Loucy (cell line): ENCODE data around the gene NHS.

Source experiments
- H2AFZ ChIP-seq: fragments of 200-600 bp; sonication (generic); 2 replicates; pipeline ENCODE4 v1.6.0; 2016; ENCODE audit warnings: antibody characterized with exemption, mild to moderate bottlenecking, low read length, moderate library complexity
- H3F3A ChIP-seq: fragments of 200-600 bp; 2 replicates; pipeline ENCODE4 v1.6.0; 2016; ENCODE audit warnings: antibody characterized with exemption, low read depth, mild to moderate bottlenecking
- H3K27me3 ChIP-seq: fragments of 200-600 bp; sonication (generic); 2 replicates; pipeline ENCODE4 v1.6.1; 2014; ENCODE audit warnings: low read length, mild to moderate bottlenecking; ENCODE audit not compliant: insufficient read depth, poor library complexity, severe bottlenecking
- H3K36me3 ChIP-seq: fragments of 200-600 bp; sonication (generic); 2 replicates; pipeline ENCODE4 v1.6.1; 2016; ENCODE audit warnings: low read length; ENCODE audit not compliant: insufficient read depth
- H3K4me1 ChIP-seq: fragments of 200-600 bp; sonication (generic); 2 replicates; pipeline ENCODE4 v1.5.1; 2014; ENCODE audit warnings: low read length, mild to moderate bottlenecking; ENCODE audit not compliant: insufficient read depth, poor library complexity, severe bottlenecking
- H3K4me2 ChIP-seq: fragments of 200-600 bp; sonication (generic); 2 replicates; pipeline ENCODE4 v1.6.0; 2014; ENCODE audit warnings: antibody characterized with exemption, low read length, low read depth, mild to moderate bottlenecking; ENCODE audit not compliant: poor library complexity, severe bottlenecking
- H3K4me3 ChIP-seq: fragments of 200-600 bp; sonication (generic); 2 replicates; pipeline ENCODE4 v1.5.1; 2014; ENCODE audit warnings: low read length, mild to moderate bottlenecking, mixed read lengths; ENCODE audit not compliant: poor library complexity, severe bottlenecking
- H3K79me2 ChIP-seq: fragments of 200-600 bp; sonication (generic); 2 replicates; pipeline ENCODE4 v1.6.1; 2014; ENCODE audit warnings: low read length; ENCODE audit not compliant: insufficient read depth
- H3K9ac ChIP-seq: fragments of 200-600 bp; sonication (generic); 2 replicates; pipeline ENCODE4 v1.6.0; 2014; ENCODE audit warnings: mild to moderate bottlenecking, low read depth, low read length, moderate library complexity; ENCODE audit not compliant: poor library complexity, severe bottlenecking
- H3K9me2 ChIP-seq: fragments of 200-600 bp; sonication (generic); replicated peaks from 2 replicates; pipeline ENCODE4 v1.6.1; 2016; ENCODE audit warnings: low read depth, low read length, mixed read lengths
- H3K9me3 ChIP-seq: fragments of 200-600 bp; sonication (generic); 2 replicates; pipeline ENCODE4 v1.6.1; 2014; ENCODE audit warnings: mild to moderate bottlenecking, antibody characterized with exemption, low read length, low read depth; ENCODE audit not compliant: insufficient read depth
- H4K20me1 ChIP-seq: fragments of 200-600 bp; sonication (generic); 2 replicates; pipeline ENCODE4 v1.6.0; 2014; ENCODE audit warnings: antibody characterized with exemption, low read length, mild to moderate bottlenecking; ENCODE audit not compliant: insufficient read depth, poor library complexity, severe bottlenecking
- EZH2phosphoT487 ChIP-seq: fragments of 200-600 bp; IDR thresholded peaks from 2 replicates; pipeline ENCODE4 v1.6.1; 2018; ENCODE audit warnings: antibody characterized with exemption, mild to moderate bottlenecking, moderate library complexity, borderline replicate concordance
- TF ChIP-seq, protein P1 (sequence below): fragments of 200-600 bp; sonication (generic); conservative IDR thresholded peaks from 2 replicates; pipeline ENCODE4 v1.5.1; 2014; ENCODE audit warnings: mild to moderate bottlenecking, antibody characterized with exemption, low read length

NHS gene

DNA sequence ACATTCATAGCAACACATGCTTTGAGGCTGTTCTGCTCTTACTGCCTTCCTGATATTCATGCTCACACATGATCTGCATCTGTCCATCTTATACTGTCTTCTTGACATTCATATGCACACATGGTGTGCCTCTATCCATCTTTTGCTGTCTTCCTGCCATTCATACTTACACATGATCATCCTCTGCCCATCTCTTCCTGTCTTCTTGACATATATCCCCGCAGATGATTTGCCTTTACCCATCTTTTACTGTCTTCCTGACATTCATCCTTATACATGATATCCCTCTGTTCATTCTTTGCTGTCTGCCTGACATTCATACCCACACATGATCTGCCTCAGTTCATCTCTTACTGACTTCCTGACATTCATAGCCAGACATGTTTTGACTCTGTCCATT lies 399.1 kb downstream of the NHS start:
- no peaks in the 10 kb centered on the region for H3K9me2 ChIP-seq
- no peaks in the 10 kb centered on the region for H3K4me1 ChIP-seq
- no peaks in the 10 kb centered on the region for H3K36me3 ChIP-seq
- H3K4me3 ChIP-seq = no peak overlapping the region
- no peak overlapping the region for H2AFZ ChIP-seq
- no peak overlapping the region for H3K4me2 ChIP-seq
- H3K9ac ChIP-seq = no peak overlapping the region
- TF ChIP-seq EZH2phosphoT487 = no peak
- TF ChIP-seq, protein P1, sequence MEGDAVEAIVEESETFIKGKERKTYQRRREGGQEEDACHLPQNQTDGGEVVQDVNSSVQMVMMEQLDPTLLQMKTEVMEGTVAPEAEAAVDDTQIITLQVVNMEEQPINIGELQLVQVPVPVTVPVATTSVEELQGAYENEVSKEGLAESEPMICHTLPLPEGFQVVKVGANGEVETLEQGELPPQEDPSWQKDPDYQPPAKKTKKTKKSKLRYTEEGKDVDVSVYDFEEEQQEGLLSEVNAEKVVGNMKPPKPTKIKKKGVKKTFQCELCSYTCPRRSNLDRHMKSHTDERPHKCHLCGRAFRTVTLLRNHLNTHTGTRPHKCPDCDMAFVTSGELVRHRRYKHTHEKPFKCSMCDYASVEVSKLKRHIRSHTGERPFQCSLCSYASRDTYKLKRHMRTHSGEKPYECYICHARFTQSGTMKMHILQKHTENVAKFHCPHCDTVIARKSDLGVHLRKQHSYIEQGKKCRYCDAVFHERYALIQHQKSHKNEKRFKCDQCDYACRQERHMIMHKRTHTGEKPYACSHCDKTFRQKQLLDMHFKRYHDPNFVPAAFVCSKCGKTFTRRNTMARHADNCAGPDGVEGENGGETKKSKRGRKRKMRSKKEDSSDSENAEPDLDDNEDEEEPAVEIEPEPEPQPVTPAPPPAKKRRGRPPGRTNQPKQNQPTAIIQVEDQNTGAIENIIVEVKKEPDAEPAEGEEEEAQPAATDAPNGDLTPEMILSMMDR = no peak
- no peaks in the 10 kb centered on the region for H3F3A ChIP-seq
- no peaks in the 10 kb centered on the region for H3K79me2 ChIP-seq
- no peaks in the 10 kb centered on the region for H3K27me3 ChIP-seq
- no peaks in the 10 kb centered on the region for H4K20me1 ChIP-seq
- H3K9me3 ChIP-seq = no peaks in the 10 kb centered on the region

DNA sequence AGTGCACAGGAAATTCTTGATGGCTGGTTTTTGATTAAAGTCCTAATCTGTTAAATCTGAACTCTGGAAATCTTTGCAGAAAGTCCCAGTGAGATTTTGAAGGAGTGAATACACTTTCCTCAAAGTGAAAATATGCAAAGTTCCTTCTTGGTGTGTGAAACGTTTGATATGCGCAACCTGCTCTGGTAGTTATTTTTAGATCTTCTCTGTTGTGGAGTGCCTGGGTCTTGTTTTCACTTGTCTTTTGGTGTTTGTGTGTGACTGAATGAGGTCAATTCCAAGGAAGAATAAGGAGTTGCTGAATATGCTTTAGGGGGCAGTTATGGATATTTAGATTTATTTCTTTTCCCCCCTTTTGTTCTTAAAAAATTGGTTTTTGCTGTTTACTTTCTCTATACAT lies 404.0 kb downstream of the NHS start:
- no peaks in the 10 kb centered on the region for H3K9me3 ChIP-seq
- no peaks in the 10 kb centered on the region for H3K27me3 ChIP-seq
- H3K4me3 ChIP-seq = no peak overlapping the region
- no peak overlapping the region for H2AFZ ChIP-seq
- H3F3A ChIP-seq = no peaks in the 10 kb centered on the region
- no peaks in the 10 kb centered on the region for H3K79me2 ChIP-seq
- no peaks in the 10 kb centered on the region for H3K4me1 ChIP-seq
- no peak overlapping the region for H3K9ac ChIP-seq
- no peak overlapping the region for H3K4me2 ChIP-seq
- H3K9me2 ChIP-seq = no peaks in the 10 kb centered on the region
- no peaks in the 10 kb centered on the region for H4K20me1 ChIP-seq
- TF ChIP-seq, protein P1 = no peak
- no peak for TF ChIP-seq EZH2phosphoT487
- H3K36me3 ChIP-seq = no peaks in the 10 kb centered on the region

DNA sequence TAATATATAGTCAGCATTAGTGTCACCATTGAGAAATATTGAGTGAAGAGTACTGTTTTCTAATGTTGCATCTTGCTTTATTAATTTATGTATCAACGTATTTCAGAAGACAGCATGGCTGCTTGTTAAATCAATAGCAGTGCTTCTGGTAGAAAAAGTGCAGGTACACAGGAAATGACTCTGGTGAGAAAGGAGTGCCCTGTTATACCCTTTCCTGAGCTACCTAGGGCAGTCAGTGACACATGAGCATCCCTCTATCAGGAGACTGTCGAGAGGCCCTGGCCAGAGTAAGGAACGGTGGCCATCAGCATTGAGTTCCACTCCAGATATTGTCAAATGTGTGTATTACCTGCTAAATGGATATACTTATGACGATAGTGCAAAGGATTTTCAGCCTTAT lies 404.4 kb downstream of the NHS start:
- Histone ChIP-seq H4K20me1 (no peaks in the 10 kb centered on the region), H3K9me2 (no peaks in the 10 kb centered on the region), H3K4me3 (no peak overlapping the region), H3K9me3 (no peaks in the 10 kb centered on the region), H3K4me1 (no peaks in the 10 kb centered on the region), H3K4me2 (no peak overlapping the region), H3K27me3 (no peaks in the 10 kb centered on the region), H2AFZ (no peak overlapping the region), H3F3A (no peaks in the 10 kb centered on the region), H3K9ac (no peak overlapping the region), H3K36me3 (no peaks in the 10 kb centered on the region), H3K79me2 (no peaks in the 10 kb centered on the region)
- TF ChIP-seq, protein P1 = no peak
- no peak for TF ChIP-seq EZH2phosphoT487
